GM12878 (cell line): ENCODE measurements around the gene TMEM252. TPM values are rescaled to one million over a fixed set of nuclear protein-coding genes. Genes with fewer than 3 reads are reported as not detected.

Source experiments
- ATAC-seq: fragments of 200-7000 bp; cut with Tn5 transposase; 3 replicates; pipeline ENCODE4 v1.9.1; 2020; ENCODE audit warnings: mild to moderate bottlenecking, moderate library complexity
- BruUV-seq: library from RNA; stranded (reverse); fragments of 400-500 nt; replicated peaks from 2 replicates; lab custom pipeline; 2021; lab: Mats Ljungman, UMichigan
- CTCF ChIA-PET: fragments of 300-600 bp; sonication (Branson Sonifier 250); formaldehyde crosslinking; extraction: SDS; loops from one replicate; lab custom pipeline; 2021; ENCODE audit warnings: inconsistent platforms; lab: Yijun Ruan, JAX
- POLR2A ChIA-PET: fragments of 350-600 bp; formaldehyde crosslinking; extraction: SDS; loops from one replicate; lab custom pipeline; 2021; ENCODE audit warnings: inconsistent platforms; lab: Charles Lee
- RAD21 ChIA-PET: fragments of 300-600 bp; sonication (Branson Sonifier 250); formaldehyde crosslinking; loops from one replicate; lab custom pipeline; 2023; ENCODE audit warnings: antibody characterized with exemption; ENCODE audit not compliant: unreplicated experiment; lab: Charles Lee
- SMC1A ChIA-PET: fragments of 300-600 bp; sonication (Branson Sonifier 250); formaldehyde crosslinking; loops from one replicate; lab custom pipeline; 2023; ENCODE audit not compliant: unreplicated experiment, uncharacterized antibody; lab: Charles Lee
- DNase-seq: peaks from one replicate; pipeline ENCODE4 v3.0.0-alpha.2; 2011; ENCODE audit warnings: low read depth, low spot score
- FAIRE-seq: peaks from 3 replicates; lab custom pipeline; 2011; peaks lifted over from hg19 to GRCh38; lab: Jason Lieb, UNC
- H2AFZ ChIP-seq: 2 replicates; pipeline ENCODE4 v1.6.0; 2011; ENCODE audit warnings: low read depth, low read length, control low read depth; ENCODE audit not compliant: control insufficient read depth
- H3K27ac ChIP-seq: 2 replicates; pipeline ENCODE4 v1.5.1; 2011; ENCODE audit warnings: control low read depth; ENCODE audit not compliant: control insufficient read depth, insufficient read depth
- H3K27me3 ChIP-seq, 2 experiments: replicated peaks in 1 of 2; 2 replicates each; pipeline versions ENCODE4 v1.6.0 to v1.6.1; 2011; ENCODE audit warnings: low read length in 1 of 2; ENCODE audit not compliant: control insufficient read depth in 2 of 2, insufficient read depth in 2 of 2
- H3K36me3 ChIP-seq, 2 experiments: 2 replicates each; pipeline ENCODE4 v1.5.1; 2011; ENCODE audit warnings: low read length in 1 of 2; ENCODE audit not compliant: control insufficient read depth in 2 of 2, insufficient read depth in 2 of 2
- H3K4me1 ChIP-seq: 2 replicates; pipeline ENCODE4 v1.6.1; 2011; ENCODE audit warnings: mild to moderate bottlenecking, low read length, moderate library complexity, mixed read lengths; ENCODE audit not compliant: control insufficient read depth, insufficient read depth
- H3K4me2 ChIP-seq: 2 replicates; pipeline ENCODE4 v1.6.0; 2011; ENCODE audit warnings: control low read depth; ENCODE audit not compliant: control insufficient read depth, insufficient read depth
- H3K4me3 ChIP-seq: fragments of 200-600 bp; sonication (generic); 2 replicates; pipeline ENCODE4 v1.5.1; 2016
- H3K79me2 ChIP-seq: 2 replicates; pipeline ENCODE4 v1.6.0; 2011; ENCODE audit warnings: low read length; ENCODE audit not compliant: control insufficient read depth, insufficient read depth
- H3K9ac ChIP-seq: 2 replicates; pipeline ENCODE4 v1.8.0; 2011; ENCODE audit warnings: low read length, control low read depth, mixed read lengths; ENCODE audit not compliant: control insufficient read depth, insufficient read depth
- H3K9me3 ChIP-seq: replicated peaks from 3 replicates; pipeline ENCODE4 v1.5.1; 2011; ENCODE audit warnings: mild to moderate bottlenecking, low read length; ENCODE audit not compliant: control insufficient read depth, insufficient read depth
- H4K20me1 ChIP-seq: 2 replicates; pipeline ENCODE4 v1.6.0; 2011; ENCODE audit not compliant: control insufficient read depth, insufficient read depth
- BMI1 ChIP-seq: fragments of 450-650 bp; IDR thresholded peaks from 2 replicates; pipeline ENCODE4 v1.6.1; 2016; ENCODE audit warnings: mild to moderate bottlenecking, moderate library complexity, borderline replicate concordance
- CHD4 ChIP-seq: fragments of 200-600 bp; sonication (generic); IDR thresholded peaks from 2 replicates; pipeline ENCODE4 v1.6.1; 2016; ENCODE audit warnings: mild to moderate bottlenecking
- KLF5 ChIP-seq: fragments of 450-650 bp; IDR thresholded peaks from 2 replicates; pipeline ENCODE4 v1.6.1; 2014; ENCODE audit warnings: mild to moderate bottlenecking; ENCODE audit not compliant: partially characterized antibody
- LARP7 ChIP-seq: fragments of 450-650 bp; IDR thresholded peaks from 2 replicates; pipeline ENCODE4 v1.6.1; 2017; ENCODE audit warnings: mild to moderate bottlenecking
- RB1 ChIP-seq: fragments of 450-650 bp; formaldehyde crosslinking; IDR thresholded peaks from 2 replicates; pipeline ENCODE4 v1.6.1; 2017; ENCODE audit warnings: mild to moderate bottlenecking, borderline replicate concordance
- SUZ12 ChIP-seq: fragments of 200-600 bp; sonication (generic); IDR thresholded peaks from one replicate; pipeline ENCODE4 v1.6.1; 2018; ENCODE audit warnings: antibody characterized with exemption, mild to moderate bottlenecking; ENCODE audit not compliant: unreplicated experiment
- ZNF622 ChIP-seq: fragments of 450-650 bp; IDR thresholded peaks from 2 replicates; pipeline ENCODE4 v1.6.1; 2017; ENCODE audit warnings: mild to moderate bottlenecking, inconsistent platforms
- ZSCAN29 ChIP-seq: fragments of 450-650 bp; IDR thresholded peaks from 2 replicates; pipeline ENCODE4 v1.6.1; 2017; ENCODE audit warnings: mild to moderate bottlenecking, moderate library complexity
- WGBS: methylation state at CpG from one replicate; pipeline ENCODE4 v1.1.6; 2016; ENCODE audit warnings: low lambda C conversion rate; ENCODE audit not compliant: insufficient replicate concordance, insufficient coverage; ENCODE audit errors: missing lambda C conversion rate; 5-methylcytosine and 5-hydroxymethylcytosine counted together
- in situ Hi-C: fragments of 300-500 bp; cut with MboI; formaldehyde crosslinking; loops from 9 replicates; pipeline ENCODE4 v1.14.3; 2018; ENCODE audit warnings: mixed read lengths
- intact Hi-C: fragments of 100-400 bp; cut with micrococcal nuclease; formaldehyde crosslinking; loops from one replicate; pipeline ENCODE4 v1.14.2; 2022; ENCODE audit not compliant: unreplicated experiment
- polyA plus RNA-seq, 11 experiments: library from polyadenylated mRNA; depleted of rRNA in 4 of 11; unstranded in 6 of 11; stranded (reverse) in 5 of 11; fragments of >200 nt; fragmentation: Nextera tagmentation in 4 of 11; fragmentation: Illumina TruSeq in 1 of 11; extraction: Ambion mirVana in 4 of 11; extraction: Trizol in 1 of 11; gene quantifications; 1 replicate in 1 of 11; 2 replicates in 10 of 11; pipeline versions ENCODE4 v1.2.1 to v1.2.3, GENCODE V29; 2011 to 2016; ENCODE audit warnings: inconsistent platforms in 2 of 11, missing spikeins in 2 of 11, low read depth in 1 of 11
- total RNA-seq, 4 experiments: library from RNA; depleted of rRNA in 3 of 4; stranded (reverse); fragments of >200 nt in 3 of 4; fragmentation: Illumina TruSeq in 1 of 4; extraction: Trizol in 1 of 4; gene quantifications; 2 replicates each; pipeline versions ENCODE4 v1.2.1 to v1.2.3, GENCODE V29; 2013 to 2021
- TF ChIP-seq, protein P1 (sequence below): fragments of 450-650 bp; IDR thresholded peaks from 2 replicates; pipeline ENCODE4 v1.6.1; 2016; ENCODE audit warnings: mild to moderate bottlenecking, moderate library complexity, borderline replicate concordance
- TF ChIP-seq, protein P2 (sequence below): fragments of 450-650 bp; IDR thresholded peaks from 2 replicates; pipeline ENCODE4 v1.6.1; 2017; ENCODE audit warnings: mild to moderate bottlenecking, moderate library complexity
- TF ChIP-seq, protein P3 (sequence below): fragments of 450-650 bp; IDR thresholded peaks from 2 replicates; pipeline ENCODE4 v1.6.1; 2014; ENCODE audit warnings: mild to moderate bottlenecking

Gene TMEM252
- total and polyA plus RNA-seq, 10 of the 15 experiments (the other 5 are each of a cell fraction or from before 2014, with no cell fraction given) = not detected

DNA sequence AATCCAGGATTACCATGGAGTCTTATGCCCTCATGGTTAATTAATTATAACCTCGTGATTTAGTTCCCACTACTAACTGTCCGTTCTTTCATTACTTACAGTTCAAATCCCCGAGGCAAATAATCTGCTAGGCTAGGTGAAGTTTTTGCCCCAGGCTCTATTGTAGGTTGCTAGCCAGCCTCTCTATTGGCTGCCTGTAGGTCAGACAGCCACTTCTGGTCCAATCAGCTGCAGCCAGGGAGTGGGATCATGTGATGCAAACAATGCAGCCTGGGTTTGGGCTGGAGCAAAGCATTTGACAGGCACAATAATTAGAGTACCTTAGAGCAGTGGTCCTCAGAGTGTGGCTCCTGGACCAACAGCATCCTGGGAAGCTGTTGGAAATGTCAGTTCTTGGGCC, 17.7 kb downstream of the TMEM252 start:
- Histone ChIP-seq H3K4me2 (no peak overlapping the region), H3K9ac (no peak overlapping the region), H3K4me1 (no peaks in the 10 kb centered on the region), H3K9me3 (peaks cover 1% of the 10 kb centered on the region; the same call in 2 of the 3 replicates), H3K79me2 (no peaks in the 10 kb centered on the region), H3K27ac (no peak overlapping the region), H3K36me3 (no peaks in the 10 kb centered on the region), H4K20me1 (no peaks in the 10 kb centered on the region), H2AFZ (no peak overlapping the region), H3K4me3 (no peak overlapping the region), H3K27me3 (no peaks in the 10 kb centered on the region; a peak in 1 of 4 replicates)
- no peak for TF ChIP-seq ZSCAN29
- no peak for TF ChIP-seq LARP7
- no peak for TF ChIP-seq KLF5
- TF ChIP-seq, protein P1, sequence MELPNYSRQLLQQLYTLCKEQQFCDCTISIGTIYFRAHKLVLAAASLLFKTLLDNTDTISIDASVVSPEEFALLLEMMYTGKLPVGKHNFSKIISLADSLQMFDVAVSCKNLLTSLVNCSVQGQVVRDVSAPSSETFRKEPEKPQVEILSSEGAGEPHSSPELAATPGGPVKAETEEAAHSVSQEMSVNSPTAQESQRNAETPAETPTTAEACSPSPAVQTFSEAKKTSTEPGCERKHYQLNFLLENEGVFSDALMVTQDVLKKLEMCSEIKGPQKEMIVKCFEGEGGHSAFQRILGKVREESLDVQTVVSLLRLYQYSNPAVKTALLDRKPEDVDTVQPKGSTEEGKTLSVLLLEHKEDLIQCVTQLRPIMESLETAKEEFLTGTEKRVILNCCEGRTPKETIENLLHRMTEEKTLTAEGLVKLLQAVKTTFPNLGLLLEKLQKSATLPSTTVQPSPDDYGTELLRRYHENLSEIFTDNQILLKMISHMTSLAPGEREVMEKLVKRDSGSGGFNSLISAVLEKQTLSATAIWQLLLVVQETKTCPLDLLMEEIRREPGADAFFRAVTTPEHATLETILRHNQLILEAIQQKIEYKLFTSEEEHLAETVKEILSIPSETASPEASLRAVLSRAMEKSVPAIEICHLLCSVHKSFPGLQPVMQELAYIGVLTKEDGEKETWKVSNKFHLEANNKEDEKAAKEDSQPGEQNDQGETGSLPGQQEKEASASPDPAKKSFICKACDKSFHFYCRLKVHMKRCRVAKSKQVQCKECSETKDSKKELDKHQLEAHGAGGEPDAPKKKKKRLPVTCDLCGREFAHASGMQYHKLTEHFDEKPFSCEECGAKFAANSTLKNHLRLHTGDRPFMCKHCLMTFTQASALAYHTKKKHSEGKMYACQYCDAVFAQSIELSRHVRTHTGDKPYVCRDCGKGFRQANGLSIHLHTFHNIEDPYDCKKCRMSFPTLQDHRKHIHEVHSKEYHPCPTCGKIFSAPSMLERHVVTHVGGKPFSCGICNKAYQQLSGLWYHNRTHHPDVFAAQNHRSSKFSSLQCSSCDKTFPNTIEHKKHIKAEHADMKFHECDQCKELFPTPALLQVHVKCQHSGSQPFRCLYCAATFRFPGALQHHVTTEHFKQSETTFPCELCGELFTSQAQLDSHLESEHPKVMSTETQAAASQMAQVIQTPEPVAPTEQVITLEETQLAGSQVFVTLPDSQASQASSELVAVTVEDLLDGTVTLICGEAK = no peak
- TF ChIP-seq RB1 = no peak
- no peak for TF ChIP-seq BMI1
- TF ChIP-seq SUZ12 = no peak
- TF ChIP-seq ZNF622 = no peak
- TF ChIP-seq CHD4 = no peak
- TF ChIP-seq, protein P2, sequence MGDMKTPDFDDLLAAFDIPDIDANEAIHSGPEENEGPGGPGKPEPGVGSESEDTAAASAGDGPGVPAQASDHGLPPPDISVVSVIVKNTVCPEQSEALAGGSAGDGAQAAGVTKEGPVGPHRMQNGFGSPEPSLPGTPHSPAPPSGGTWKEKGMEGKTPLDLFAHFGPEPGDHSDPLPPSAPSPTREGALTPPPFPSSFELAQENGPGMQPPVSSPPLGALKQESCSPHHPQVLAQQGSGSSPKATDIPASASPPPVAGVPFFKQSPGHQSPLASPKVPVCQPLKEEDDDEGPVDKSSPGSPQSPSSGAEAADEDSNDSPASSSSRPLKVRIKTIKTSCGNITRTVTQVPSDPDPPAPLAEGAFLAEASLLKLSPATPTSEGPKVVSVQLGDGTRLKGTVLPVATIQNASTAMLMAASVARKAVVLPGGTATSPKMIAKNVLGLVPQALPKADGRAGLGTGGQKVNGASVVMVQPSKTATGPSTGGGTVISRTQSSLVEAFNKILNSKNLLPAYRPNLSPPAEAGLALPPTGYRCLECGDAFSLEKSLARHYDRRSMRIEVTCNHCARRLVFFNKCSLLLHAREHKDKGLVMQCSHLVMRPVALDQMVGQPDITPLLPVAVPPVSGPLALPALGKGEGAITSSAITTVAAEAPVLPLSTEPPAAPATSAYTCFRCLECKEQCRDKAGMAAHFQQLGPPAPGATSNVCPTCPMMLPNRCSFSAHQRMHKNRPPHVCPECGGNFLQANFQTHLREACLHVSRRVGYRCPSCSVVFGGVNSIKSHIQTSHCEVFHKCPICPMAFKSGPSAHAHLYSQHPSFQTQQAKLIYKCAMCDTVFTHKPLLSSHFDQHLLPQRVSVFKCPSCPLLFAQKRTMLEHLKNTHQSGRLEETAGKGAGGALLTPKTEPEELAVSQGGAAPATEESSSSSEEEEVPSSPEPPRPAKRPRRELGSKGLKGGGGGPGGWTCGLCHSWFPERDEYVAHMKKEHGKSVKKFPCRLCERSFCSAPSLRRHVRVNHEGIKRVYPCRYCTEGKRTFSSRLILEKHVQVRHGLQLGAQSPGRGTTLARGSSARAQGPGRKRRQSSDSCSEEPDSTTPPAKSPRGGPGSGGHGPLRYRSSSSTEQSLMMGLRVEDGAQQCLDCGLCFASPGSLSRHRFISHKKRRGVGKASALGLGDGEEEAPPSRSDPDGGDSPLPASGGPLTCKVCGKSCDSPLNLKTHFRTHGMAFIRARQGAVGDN = no peak
- TF ChIP-seq, protein P3, sequence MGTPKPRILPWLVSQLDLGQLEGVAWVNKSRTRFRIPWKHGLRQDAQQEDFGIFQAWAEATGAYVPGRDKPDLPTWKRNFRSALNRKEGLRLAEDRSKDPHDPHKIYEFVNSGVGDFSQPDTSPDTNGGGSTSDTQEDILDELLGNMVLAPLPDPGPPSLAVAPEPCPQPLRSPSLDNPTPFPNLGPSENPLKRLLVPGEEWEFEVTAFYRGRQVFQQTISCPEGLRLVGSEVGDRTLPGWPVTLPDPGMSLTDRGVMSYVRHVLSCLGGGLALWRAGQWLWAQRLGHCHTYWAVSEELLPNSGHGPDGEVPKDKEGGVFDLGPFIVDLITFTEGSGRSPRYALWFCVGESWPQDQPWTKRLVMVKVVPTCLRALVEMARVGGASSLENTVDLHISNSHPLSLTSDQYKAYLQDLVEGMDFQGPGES = no peak
- CTCF ChIA-PET = no interaction called here
- BruUV-seq = no TSS peak
- POLR2A ChIA-PET = no interaction called here
- 57% methylated on average over 3 of the region's 3 CpGs for WGBS
- DNase-seq (no peak), ATAC-seq (no peak), FAIRE-seq (no peak)
- in situ Hi-C loops (no loop called here), intact Hi-C loops (no loop called here)
- SMC1A ChIA-PET = no interaction called here
- RAD21 ChIA-PET = no interaction called here
